ENCODE results near the gene TTC23L.
A peak's percentile ranks its signal among the peaks of the same experiment; 100 is the strongest.
"Not testable (repeated sequence)": the region's sequence is repeated elsewhere in the genome, so short reads cannot be mapped to it uniquely, and the experiment has no call there.

The TTC23L gene

GRCh38 chr5:34838785-34839714, at the start of gene TTC23L:
TTC23L (plus strand) TSS chr5:34839164; CDS start chr5:34840672, 1,508 bp downstream.
- peak; percentile 82 to 92 (median 88) for DNase-seq

- DNase-seq, result no peak
Measured at GRCh38 chr5:34789639-34790038, 49.3 kb upstream of the TTC23L start.

GRCh38 chr5:34790069-34790468, 48.9 kb upstream of the TTC23L start:
- DNase-seq, result no peak

- no peak for DNase-seq
Measured at GRCh38 chr5:34791761-34792244, 47.2 kb upstream of the TTC23L start.

GRCh38 chr5:34802834-34803563, 36.0 kb upstream of the TTC23L start:
- no peak for DNase-seq

GRCh38 chr5:34803974-34804732, 34.8 kb upstream of the TTC23L start:
- DNase-seq, result no peak

GRCh38 chr5:34804913-34805312, 34.1 kb upstream of the TTC23L start:
- DNase-seq, result no peak

- no peak for DNase-seq
Measured at GRCh38 chr5:34806532-34806931, 32.4 kb upstream of the TTC23L start.

- no peak for DNase-seq
Measured at GRCh38 chr5:34811706-34812105, 27.3 kb upstream of the TTC23L start.

- no peak for DNase-seq
Measured at GRCh38 chr5:34813509-34813908, 25.5 kb upstream of the TTC23L start.

- no peak for DNase-seq
Measured at GRCh38 chr5:34817558-34818351, 21.2 kb upstream of the TTC23L start.

GRCh38 chr5:34818717-34819116, 20.2 kb upstream of the TTC23L start:
- no peak for DNase-seq

GRCh38 chr5:34820593-34820992, 18.4 kb upstream of the TTC23L start:
- no peak for DNase-seq

- no peak for DNase-seq
Measured at GRCh38 chr5:34822956-34823715, 15.8 kb upstream of the TTC23L start.

GRCh38 chr5:34826347-34826746, 12.6 kb upstream of the TTC23L start:
- DNase-seq, result no peak

GRCh38 chr5:34827588-34828506, 11.1 kb upstream of the TTC23L start:
- no peak for DNase-seq

- not testable (repeated sequence) for DNase-seq
Measured at GRCh38 chr5:34830827-34831226, 8.1 kb upstream of the TTC23L start.

- no peak for DNase-seq
Measured at GRCh38 chr5:34831303-34831702, 7.7 kb upstream of the TTC23L start.

- no peak for DNase-seq
Measured at GRCh38 chr5:34832568-34832967, 6.4 kb upstream of the TTC23L start.

GRCh38 chr5:34833090-34833489, 5.9 kb upstream of the TTC23L start:
- DNase-seq, result no peak

Measured in stimulated activated naive CD4-positive, alpha-beta T cell (primary cell).